Chondrocyte (in vitro differentiated cells): ENCODE data around the gene RALGPS1. TPM values are rescaled to one million over a fixed set of nuclear protein-coding genes. Genes with fewer than 3 reads are reported as not detected.

ENCODE experiments used
- DNase-seq: peaks from one replicate; pipeline ENCODE4 v3.0.0; 2021; ENCODE audit warnings: mixed read lengths, low spot score
- H3K27ac Mint-ChIP-seq: one replicate; pipeline ENCODE4 v1.8.0; 2021; ENCODE audit warnings: mild to moderate bottlenecking, moderate library complexity, mixed read lengths; ENCODE audit not compliant: unreplicated experiment
- H3K27me3 Mint-ChIP-seq: 2 replicates; pipeline ENCODE4 v1.8.0; 2021; ENCODE audit warnings: low read depth, mixed read lengths
- H3K36me3 Mint-ChIP-seq: 2 replicates; pipeline ENCODE4 v1.8.0; 2021; ENCODE audit warnings: low read depth, mixed read lengths
- H3K4me1 Mint-ChIP-seq: 2 replicates; pipeline ENCODE4 v1.8.0; 2021; ENCODE audit warnings: low read depth, mild to moderate bottlenecking, mixed read lengths
- H3K4me3 Mint-ChIP-seq: one replicate; pipeline ENCODE4 v1.8.0; 2021; ENCODE audit warnings: mild to moderate bottlenecking, moderate library complexity, mixed read lengths; ENCODE audit not compliant: unreplicated experiment
- H3K9me3 Mint-ChIP-seq: 2 replicates; pipeline ENCODE4 v1.8.0; 2021; ENCODE audit warnings: low read depth, mixed read lengths
- CTCF ChIP-seq: fragments of 200-600 bp; sonication (generic); IDR thresholded peaks from 2 replicates; pipeline ENCODE4 v1.5.0; 2021; ENCODE audit warnings: antibody characterized with exemption, mild to moderate bottlenecking, moderate library complexity
- total RNA-seq: library from RNA; stranded (reverse); gene quantifications from 3 replicates; pipeline ENCODE4 v1.2.1, GENCODE V29; 2021

The RALGPS1 gene
- total RNA-seq, 1 donor from 2014 or later, result 8.1 TPM

- no peak for DNase-seq
- H3K4me1 Mint-ChIP-seq, result peaks cover 6% of the 10 kb centered on the region
- H3K27ac Mint-ChIP-seq, result no peak overlapping the region
- H3K27me3 Mint-ChIP-seq, result peaks cover 2% of the 10 kb centered on the region
- no peaks in the 10 kb centered on the region for H3K9me3 Mint-ChIP-seq
- TF ChIP-seq CTCF, result no peak
- no peaks in the 10 kb centered on the region for H3K36me3 Mint-ChIP-seq
- H3K4me3 Mint-ChIP-seq, result no peak overlapping the region
Observed at GRCh38 chr9:127218818-127219217, 304.2 kb downstream of the RALGPS1 start.

- peaks cover 2% of the 10 kb centered on the region for H3K27me3 Mint-ChIP-seq
- H3K4me1 Mint-ChIP-seq, result peaks cover 4% of the 10 kb centered on the region
- DNase-seq, result no peak
- no peak overlapping the region for H3K4me3 Mint-ChIP-seq
- no peaks in the 10 kb centered on the region for H3K36me3 Mint-ChIP-seq
- TF ChIP-seq CTCF, result no peak
- no peak overlapping the region for H3K27ac Mint-ChIP-seq
- H3K9me3 Mint-ChIP-seq, result no peaks in the 10 kb centered on the region
Observed at GRCh38 chr9:127219520-127219919, 304.9 kb downstream of the RALGPS1 start.

GRCh38 chr9:127221695-127222094 lies 307.1 kb downstream of the RALGPS1 start:
- Mint-ChIP-seq H3K27me3 (no peaks in the 10 kb centered on the region), H3K36me3 (no peaks in the 10 kb centered on the region), H3K27ac (no peak overlapping the region), H3K4me3 (no peak overlapping the region), H3K9me3 (no peaks in the 10 kb centered on the region), H3K4me1 (peaks cover 10% of the 10 kb centered on the region)
- no peak for TF ChIP-seq CTCF
- no peak for DNase-seq

GRCh38 chr9:127222388-127223095 lies 308.0 kb downstream of the RALGPS1 start:
- DNase-seq, result no peak
- TF ChIP-seq CTCF, result no peak
- Mint-ChIP-seq H3K9me3 (no peaks in the 10 kb centered on the region), H3K27ac (no peak overlapping the region), H3K36me3 (no peaks in the 10 kb centered on the region), H3K4me3 (no peak overlapping the region), H3K27me3 (no peaks in the 10 kb centered on the region), H3K4me1 (peaks cover 11% of the 10 kb centered on the region)

GRCh38 chr9:127223266-127223665 lies 308.7 kb downstream of the RALGPS1 start:
- no peaks in the 10 kb centered on the region for H3K27me3 Mint-ChIP-seq
- peaks cover 11% of the 10 kb centered on the region for H3K4me1 Mint-ChIP-seq
- no peak overlapping the region for H3K4me3 Mint-ChIP-seq
- TF ChIP-seq CTCF, result no peak
- H3K9me3 Mint-ChIP-seq, result no peaks in the 10 kb centered on the region
- no peak overlapping the region for H3K27ac Mint-ChIP-seq
- DNase-seq, result no peak
- no peaks in the 10 kb centered on the region for H3K36me3 Mint-ChIP-seq
